Epithelial cell of esophagus (primary cell): ENCODE results near the gene NOL4L.
A peak's percentile ranks its signal among the peaks of the same experiment; 100 is the strongest.

ENCODE experiments used
- DNase-seq: peaks from one replicate; pipeline ENCODE4 v3.0.0; 2010; ENCODE audit warnings: low read depth
- H3K4me3 ChIP-seq: 2 replicates; pipeline ENCODE4 v1.5.1; 2011; ENCODE audit warnings: mild to moderate bottlenecking, low read length, control low read depth
- CTCF ChIP-seq: IDR thresholded peaks from 2 replicates; pipeline ENCODE4 v1.5.1; 2011; ENCODE audit warnings: low read depth, mild to moderate bottlenecking, low read length, control low read depth, inconsistent platforms; ENCODE audit not compliant: insufficient read depth; ENCODE audit errors: missing control alignments

NOL4L gene

GRCh38 chr20:32449890-32450401, 135.2 kb downstream of the NOL4L start:
- H3K4me3 ChIP-seq: no peak overlapping the region
- DNase-seq: peak; percentile 29
- TF ChIP-seq CTCF: no peak

GRCh38 chr20:32449057-32449889, 135.9 kb downstream of the NOL4L start:
- no peak for DNase-seq
- no peak overlapping the region for H3K4me3 ChIP-seq
- TF ChIP-seq CTCF: no peak

- no peak overlapping the region for H3K4me3 ChIP-seq
- DNase-seq: no peak
- no peak for TF ChIP-seq CTCF
Measured at GRCh38 chr20:32448306-32449056, 136.7 kb downstream of the NOL4L start.

GRCh38 chr20:32447136-32448027, 137.8 kb downstream of the NOL4L start:
- no peak overlapping the region for H3K4me3 ChIP-seq
- DNase-seq: no peak
- no peak for TF ChIP-seq CTCF

GRCh38 chr20:32446301-32447100, 138.6 kb downstream of the NOL4L start:
- H3K4me3 ChIP-seq: no peak overlapping the region
- TF ChIP-seq CTCF: no peak
- DNase-seq: no peak
